IMR-90 (cell line): ENCODE data around the gene GPR108. TPM values are rescaled to one million over a fixed set of nuclear protein-coding genes. Genes with fewer than 3 reads are reported as not detected.

Experiments used
- ATAC-seq: fragments of 200-7000 bp; cut with Tn5 transposase; 2 replicates; pipeline ENCODE4 v1.9.1; 2020; ENCODE audit warnings: low read depth, mild to moderate bottlenecking, moderate library complexity
- BruUV-seq: library from RNA; stranded (reverse); fragments of 400-500 nt; replicated peaks from 2 replicates; lab custom pipeline; 2021; lab: Mats Ljungman, UMichigan
- CTCF ChIA-PET: fragments of 300-600 bp; formaldehyde crosslinking; extraction: SDS; loops from one replicate; lab custom pipeline; 2021; ENCODE audit warnings: antibody characterized with exemption; lab: Yijun Ruan, JAX
- POLR2A ChIA-PET: fragments of 300-600 bp; sonication (Branson Sonifier 250); formaldehyde crosslinking; loops from one replicate; lab custom pipeline; 2022; ENCODE audit warnings: antibody characterized with exemption; ENCODE audit not compliant: unreplicated experiment; lab: Charles Lee
- DNase-seq: peaks from one replicate; pipeline ENCODE4 v3.0.0; 2013
- H2AFZ ChIP-seq: replicated peaks from 2 replicates; pipeline ENCODE3; 2013; ENCODE audit warnings: low read length, mild to moderate bottlenecking; ENCODE audit not compliant: poor library complexity
- H2AK5ac ChIP-seq: 2 replicates; pipeline ENCODE4 v1.6.1; 2013; ENCODE audit warnings: low read depth, low read length, inconsistent platforms
- H2AK9ac ChIP-seq: replicated peaks from 2 replicates; pipeline ENCODE3; 2013; ENCODE audit warnings: mild to moderate bottlenecking, low read depth, low read length, moderate library complexity; ENCODE audit not compliant: poor library complexity
- H2BK120ac ChIP-seq: 2 replicates; pipeline ENCODE4 v1.6.1; 2013; ENCODE audit warnings: low read depth, low read length, inconsistent platforms
- H2BK15ac ChIP-seq: 3 replicates; pipeline ENCODE4 v1.6.1; 2013; ENCODE audit warnings: low read depth, low read length, inconsistent platforms
- H2BK20ac ChIP-seq: 2 replicates; pipeline ENCODE4 v1.6.1; 2013; ENCODE audit warnings: low read depth, mild to moderate bottlenecking, inconsistent platforms, low read length, moderate library complexity
- H2BK5ac ChIP-seq: 2 replicates; pipeline ENCODE4 v1.6.1; 2013; ENCODE audit warnings: mild to moderate bottlenecking, low read depth, low read length, inconsistent platforms; ENCODE audit not compliant: poor library complexity, severe bottlenecking
- H3K14ac ChIP-seq: replicated peaks from 2 replicates; pipeline ENCODE4 v1.6.1; 2013; ENCODE audit warnings: low read depth, low read length, inconsistent platforms
- H3K18ac ChIP-seq: 2 replicates; pipeline ENCODE4 v1.6.1; 2013; ENCODE audit warnings: low read depth, low read length, control low read depth
- H3K23ac ChIP-seq: 2 replicates; pipeline ENCODE4 v1.6.1; 2013; ENCODE audit warnings: low read depth, low read length, inconsistent platforms
- H3K27ac ChIP-seq: 2 replicates; pipeline ENCODE4 v1.5.1; 2013; ENCODE audit warnings: mild to moderate bottlenecking, control low read depth, low read length; ENCODE audit not compliant: insufficient read depth
- H3K27me3 ChIP-seq: 2 replicates; pipeline ENCODE4 v1.6.1; 2013; ENCODE audit warnings: low read length; ENCODE audit not compliant: control insufficient read depth, insufficient read depth
- H3K36me3 ChIP-seq: 2 replicates; pipeline ENCODE4 v1.6.1; 2013; ENCODE audit warnings: low read length, mixed read lengths; ENCODE audit not compliant: control insufficient read depth, insufficient read depth
- H3K4ac ChIP-seq: 2 replicates; pipeline ENCODE4 v1.6.1; 2013; ENCODE audit warnings: low read depth, low read length, inconsistent platforms
- H3K4me1 ChIP-seq: 2 replicates; pipeline ENCODE4 v1.6.1; 2013; ENCODE audit warnings: low read length, mixed read lengths; ENCODE audit not compliant: control insufficient read depth, insufficient read depth
- H3K4me2 ChIP-seq: 2 replicates; pipeline ENCODE4 v1.6.1; 2013; ENCODE audit warnings: low read depth, mild to moderate bottlenecking, control low read depth, low read length, moderate library complexity
- H3K4me3 ChIP-seq: 2 replicates; pipeline ENCODE4 v1.5.1; 2013; ENCODE audit warnings: low read depth, mild to moderate bottlenecking, control low read depth, low read length, moderate library complexity; ENCODE audit not compliant: insufficient read depth
- H3K56ac ChIP-seq: 2 replicates; pipeline ENCODE4 v1.6.1; 2013; ENCODE audit warnings: low read length, inconsistent platforms; ENCODE audit not compliant: insufficient read depth; ENCODE audit errors: extremely low read depth
- H3K79me1 ChIP-seq, 2 experiments: 2 replicates each; pipeline ENCODE4 v1.6.1; 2013; ENCODE audit warnings: low read length in 2 of 2, inconsistent platforms in 1 of 2, low read depth in 1 of 2
- H3K9ac ChIP-seq: 2 replicates; pipeline ENCODE4 v1.6.1; 2013; ENCODE audit warnings: low read depth, low read length, control low read depth
- H3K9me1 ChIP-seq: 2 replicates; pipeline ENCODE4 v1.6.1; 2013; ENCODE audit warnings: low read length, inconsistent platforms; ENCODE audit not compliant: insufficient read depth
- H3K9me3 ChIP-seq: 2 replicates; pipeline ENCODE4 v1.6.1; 2013; ENCODE audit warnings: low read length; ENCODE audit not compliant: control insufficient read depth, insufficient read depth
- H4K20me1 ChIP-seq: 2 replicates; pipeline ENCODE4 v1.6.1; 2013; ENCODE audit warnings: low read length, inconsistent platforms; ENCODE audit not compliant: insufficient read depth
- H4K5ac ChIP-seq: 2 replicates; pipeline ENCODE4 v1.6.1; 2013; ENCODE audit warnings: mild to moderate bottlenecking, low read depth, low read length, control low read depth
- H4K8ac ChIP-seq, 2 experiments: 2 replicates each; pipeline ENCODE4 v1.6.1; 2013; ENCODE audit warnings: low read depth in 2 of 2, low read length in 2 of 2, control low read depth in 1 of 2, inconsistent platforms in 1 of 2
- H4K91ac ChIP-seq: 2 replicates; pipeline ENCODE4 v1.6.1; 2013; ENCODE audit warnings: low read depth, low read length, inconsistent platforms; ENCODE audit not compliant: insufficient read depth
- CEBPB ChIP-seq: IDR thresholded peaks from 2 replicates; pipeline ENCODE4 v1.6.1; 2012; ENCODE audit warnings: low read depth, low read length, improper control_type of control experiment
- MAFK ChIP-seq: IDR thresholded peaks from 2 replicates; pipeline ENCODE4 v1.6.1; 2012; ENCODE audit warnings: low read depth, low read length, improper control_type of control experiment
- RAD21 ChIP-seq: IDR thresholded peaks from 2 replicates; pipeline ENCODE4 v1.6.1; 2012; ENCODE audit warnings: low read length, improper control_type of control experiment
- RCOR1 ChIP-seq: IDR thresholded peaks from 2 replicates; pipeline ENCODE4 v1.6.1; 2012; ENCODE audit warnings: mild to moderate bottlenecking, low read length, improper control_type of control experiment; ENCODE audit not compliant: insufficient replicate concordance
- RFX5 ChIP-seq: IDR thresholded peaks from 2 replicates; pipeline ENCODE4 v1.8.0; 2012; ENCODE audit warnings: low read depth, mild to moderate bottlenecking, low read length, moderate library complexity
- WGBS, 2 experiments: methylation state at CpG; one replicate each; pipeline versions ENCODE4 v1.1.5 to v1.1.7; 2013; ENCODE audit warnings: missing lambda C conversion rate in 2 of 2; ENCODE audit not compliant: insufficient read length in 1 of 2; ENCODE audit errors: extremely low coverage in 2 of 2; 5-methylcytosine and 5-hydroxymethylcytosine counted together
- dilution Hi-C: fragments of 300-500 bp; cut with HindIII; formaldehyde crosslinking; loops from one replicate; pipeline ENCODE4 v1.14.3; 2018; ENCODE audit warnings: low sequenced_read_pairs; ENCODE audit not compliant: unreplicated experiment
- in situ Hi-C: fragments of 300-500 bp; cut with MboI; formaldehyde crosslinking; loops from 3 replicates; pipeline ENCODE4 v1.14.3; 2019; ENCODE audit warnings: low sequenced_read_pairs, inconsistent platforms, mixed read lengths
- intact Hi-C: fragments of 100-400 bp; cut with micrococcal nuclease; formaldehyde crosslinking; loops from 2 replicates; pipeline ENCODE4 v1.10.0; 2022
- polyA plus RNA-seq, 3 experiments: library from polyadenylated mRNA; depleted of rRNA; stranded (reverse); fragments of >200 nt; gene quantifications; 2 replicates each; pipeline ENCODE4 v1.2.3, GENCODE V29; 2012; ENCODE audit warnings: low replicate concordance in 1 of 3
- total RNA-seq: library from RNA; depleted of rRNA; stranded (reverse); fragments of >200 nt; gene quantifications from 2 replicates; pipeline ENCODE4 v1.2.3, GENCODE V29; 2012

The GPR108 gene
- total and polyA plus RNA-seq, 2 of the 4 experiments (the other 2 are of a cell fraction): 28.0 to 38.9 TPM

- H4K91ac ChIP-seq: no peak overlapping the region
- H3K4me1 ChIP-seq: peaks cover 2% of the 10 kb centered on the region; the same call in 1 of the 2 replicates
- no peaks in the 10 kb centered on the region for H3K9me3 ChIP-seq
- H3K23ac ChIP-seq: no peak overlapping the region
- dilution Hi-C loops: no loop called here
- no peak overlapping the region for H2AK9ac ChIP-seq
- no TSS peak for BruUV-seq
- H2BK15ac ChIP-seq: no peak overlapping the region
- H3K9ac ChIP-seq: no peak overlapping the region
- H2BK20ac ChIP-seq: no peak overlapping the region
- ChIA-PET POLR2A (no interaction called here), CTCF (no interaction called here)
- H3K27ac ChIP-seq: no peak overlapping the region
- TF ChIP-seq CEBPB: peak; percentile 89
- TF ChIP-seq RAD21: no peak
- no peak for TF ChIP-seq RCOR1
- TF ChIP-seq RFX5: no peak
- no peak for TF ChIP-seq MAFK
- DNase-seq (peak; percentile 10), ATAC-seq (peak; percentile 18; the same call in 1 of the 2 replicates)
- in situ Hi-C loops: no loop called here
- no peak overlapping the region for H2AFZ ChIP-seq
- no peak overlapping the region for H4K5ac ChIP-seq
- H3K36me3 ChIP-seq: no peaks in the 10 kb centered on the region
- WGBS, 2 experiments: 80% methylated on average over 1 of the region's 13 CpGs; no CpG with 5 or more reads in 1 of the 2 experiments
- no peak overlapping the region for H3K4ac ChIP-seq
- H3K56ac ChIP-seq: no peak overlapping the region
- no peak overlapping the region for H4K8ac ChIP-seq
- H3K14ac ChIP-seq: no peak overlapping the region
- no peaks in the 10 kb centered on the region for H3K9me1 ChIP-seq
- H2BK120ac ChIP-seq: no peak overlapping the region
- no peak overlapping the region for H3K4me3 ChIP-seq
- H4K20me1 ChIP-seq: no peaks in the 10 kb centered on the region
- no peak overlapping the region for H3K18ac ChIP-seq
- no peak overlapping the region for H3K4me2 ChIP-seq
- H3K79me1 ChIP-seq: no peaks in the 10 kb centered on the region
- no peak overlapping the region for H2AK5ac ChIP-seq
- H3K27me3 ChIP-seq: no peaks in the 10 kb centered on the region
- H2BK5ac ChIP-seq: no peak overlapping the region
- intact Hi-C loops: no loop called here
Observed at GRCh38 chr19:6723108-6723618, 14.2 kb downstream of the GPR108 start.
